HepG2 (cell line): ENCODE measurements around the gene SERTAD2. TPM values are rescaled to one million over a fixed set of nuclear protein-coding genes. Genes with fewer than 3 reads are reported as not detected.

ENCODE experiments used
- ATAC-seq: fragments of 200-7000 bp; cut with Tn5 transposase; 3 replicates; pipeline ENCODE4 v1.9.1; 2020; ENCODE audit warnings: mild to moderate bottlenecking, moderate library complexity
- BruUV-seq: library from RNA; stranded (reverse); fragments of 400-500 nt; replicated peaks from 2 replicates; lab custom pipeline; 2021; lab: Mats Ljungman, UMichigan
- CTCF ChIA-PET: fragments of 300-600 bp; formaldehyde crosslinking; extraction: SDS; loops from one replicate; lab custom pipeline; 2021; ENCODE audit warnings: low total read pairs, inconsistent platforms, low intra/inter-chr PET ratio; lab: Yijun Ruan, JAX
- POLR2A ChIA-PET: fragments of 350-600 bp; sonication (Branson Sonifier 250); formaldehyde crosslinking; loops from one replicate; lab custom pipeline; 2020; ENCODE audit warnings: antibody characterized with exemption, inconsistent platforms; lab: Yijun Ruan, JAX
- DNase-seq: peaks from one replicate; pipeline ENCODE4 v3.0.0-alpha.2; 2015; ENCODE audit warnings: low spot score
- FAIRE-seq: peaks from 3 replicates; lab custom pipeline; 2011; peaks lifted over from hg19 to GRCh38; lab: Jason Lieb, UNC
- H2AFZ ChIP-seq: one replicate; pipeline ENCODE4 v1.6.1; 2011; ENCODE audit warnings: low read length, inconsistent platforms
- H3K27ac ChIP-seq: fragments of 300-600 bp; 3 replicates; pipeline ENCODE4 v1.8.0; 2011; ENCODE audit warnings: mixed run types, mild to moderate bottlenecking, mixed read lengths, low read length, inconsistent platforms; ENCODE audit not compliant: insufficient read depth; ENCODE audit errors: extremely low read length
- H3K27me3 ChIP-seq, 2 experiments: fragments of 200-600 bp in 1 of 2; 2 replicates in 1 of 2; 3 replicates in 1 of 2; pipeline versions ENCODE4 v1.6.0 to v1.8.0; 2011; ENCODE audit warnings: low read length in 2 of 2, mild to moderate bottlenecking in 2 of 2, moderate library complexity in 2 of 2, inconsistent platforms in 1 of 2; ENCODE audit not compliant: insufficient read depth in 2 of 2, control insufficient read depth in 1 of 2
- H3K36me3 ChIP-seq, 2 experiments: fragments of 200-600 bp in 1 of 2; replicated peaks in 1 of 2; 2 replicates in 1 of 2; 3 replicates in 1 of 2; pipeline versions ENCODE4 v1.5.1 to v1.8.0; 2011; ENCODE audit warnings: low read length in 2 of 2, inconsistent platforms in 1 of 2; ENCODE audit not compliant: insufficient read depth in 2 of 2, control insufficient read depth in 1 of 2
- H3K4me1 ChIP-seq: 2 replicates; pipeline ENCODE4 v1.5.1; 2012; ENCODE audit warnings: low read length, inconsistent platforms; ENCODE audit not compliant: insufficient read depth
- H3K4me2 ChIP-seq: 2 replicates; pipeline ENCODE4 v1.6.0; 2011; ENCODE audit warnings: low read depth, low read length, inconsistent platforms
- H3K4me3 ChIP-seq, 3 experiments: fragments of 200-600 bp in 1 of 3; sonication (generic), shearing (Covaris generic) in 1 of 3; replicated peaks in 1 of 3; 2 replicates each; pipeline ENCODE4 v1.5.1; 2011 to 2016; ENCODE audit warnings: low read length in 3 of 3, inconsistent platforms in 2 of 3, low read depth in 2 of 3, mild to moderate bottlenecking in 2 of 3, control low read depth in 1 of 3, mixed read lengths in 1 of 3; ENCODE audit not compliant: insufficient read depth in 1 of 3
- H3K79me2 ChIP-seq: one replicate; pipeline ENCODE4 v1.6.1; 2011; ENCODE audit warnings: low read length, inconsistent platforms; ENCODE audit not compliant: insufficient read depth
- H3K9ac ChIP-seq: 2 replicates; pipeline ENCODE4 v1.6.0; 2011; ENCODE audit warnings: mild to moderate bottlenecking, low read depth, low read length, inconsistent platforms; ENCODE audit not compliant: insufficient read depth
- H3K9me3 ChIP-seq: 2 replicates; pipeline ENCODE4 v1.5.1; 2012; ENCODE audit warnings: mild to moderate bottlenecking, low read length
- H4K20me1 ChIP-seq: 2 replicates; pipeline ENCODE4 v1.6.0; 2011; ENCODE audit warnings: inconsistent platforms, mild to moderate bottlenecking, low read length, moderate library complexity; ENCODE audit not compliant: insufficient read depth
- DZIP1 ChIP-seq: sonication (generic); formaldehyde crosslinking; IDR thresholded peaks from 2 replicates; pipeline ENCODE4 v1.5.0; 2020; ENCODE audit warnings: mild to moderate bottlenecking, missing genetic modification reagents
- NR2C2 ChIP-seq: sonication (generic); formaldehyde crosslinking; IDR thresholded peaks from 2 replicates; pipeline ENCODE4 v1.4.0; 2020; ENCODE audit warnings: missing genetic modification reagents, mild to moderate bottlenecking, moderate library complexity, borderline replicate concordance
- PRDM15 ChIP-seq: sonication (generic); formaldehyde crosslinking; IDR thresholded peaks from 2 replicates; pipeline ENCODE4 v1.4.0; 2020; ENCODE audit warnings: missing genetic modification reagents
- REST ChIP-seq, 2 experiments: IDR thresholded peaks; 2 replicates each; pipeline ENCODE4 v1.6.1; 2011 to 2012; ENCODE audit warnings: low read length in 2 of 2, borderline replicate concordance in 1 of 2, low read depth in 1 of 2, mild to moderate bottlenecking in 1 of 2, moderate library complexity in 1 of 2
- ZNF225 ChIP-seq: sonication (generic); formaldehyde crosslinking; IDR thresholded peaks from 2 replicates; pipeline ENCODE4 v1.4.0; 2020; ENCODE audit warnings: mild to moderate bottlenecking, missing genetic modification reagents
- ZNF556 ChIP-seq: sonication (generic); formaldehyde crosslinking; IDR thresholded peaks from 2 replicates; pipeline ENCODE4 v1.4.0; 2020; ENCODE audit warnings: mild to moderate bottlenecking, missing genetic modification reagents, borderline replicate concordance
- WGBS: methylation state at CpG from one replicate; pipeline ENCODE4 v1.1.6; 2017; ENCODE audit warnings: low lambda C conversion rate; 5-methylcytosine and 5-hydroxymethylcytosine counted together
- in situ Hi-C: cut with HindIII; loops from 2 replicates; pipeline ENCODE4 v1.10.0; 2017; ENCODE audit warnings: low pct_unique_long_range_greater_than_20kb; ENCODE audit not compliant: extremely low pct_ligation_motif_present
- intact Hi-C: fragments of 100-400 bp; cut with micrococcal nuclease; formaldehyde crosslinking; loops from one replicate; pipeline ENCODE4 v1.10.0; 2022; ENCODE audit not compliant: unreplicated experiment
- polyA plus RNA-seq, 8 experiments: library from polyadenylated mRNA; depleted of rRNA in 3 of 8; stranded (reverse) in 7 of 8; unstranded in 1 of 8; fragments of >200 nt; fragmentation: Illumina TruSeq in 4 of 8; extraction: Trizol in 4 of 8; gene quantifications; 2 replicates each; pipeline versions ENCODE4 v1.2.1 to v1.2.3, GENCODE V29; 2011 to 2016; ENCODE audit warnings: low read depth in 4 of 8, missing spikeins in 1 of 8, mixed read lengths in 1 of 8; ENCODE audit not compliant: insufficient read depth in 1 of 8
- total RNA-seq, 5 experiments: library from RNA; depleted of rRNA; stranded (reverse); fragments of >200 nt; fragmentation: Illumina TruSeq; extraction: Trizol; gene quantifications; 2 replicates each; pipeline ENCODE4 v1.2.3, GENCODE V29; 2016; ENCODE audit warnings: low read depth in 1 of 5

The SERTAD2 gene
- total and polyA plus RNA-seq, 2 of the 13 experiments (the other 11 are each of a cell fraction or from before 2014, with no cell fraction given), result 6.7 to 22.6 TPM

- DNase-seq, result no peak
- Histone ChIP-seq H3K4me1 (peaks cover 28% of the 10 kb centered on the region), H3K27ac (no peak overlapping the region), H3K9me3 (no peaks in the 10 kb centered on the region), H3K79me2 (no peaks in the 10 kb centered on the region), H3K36me3 (peaks cover under 1 to 6% of the 10 kb centered on the region in 2 experiments; a peak in 2 of 5 replicates), H4K20me1 (peaks cover 7% of the 10 kb centered on the region; the same call in 1 of the 2 replicates), H3K4me3 (no peak overlapping the region), H3K27me3 (peaks cover 1 to 5% of the 10 kb centered on the region in 2 experiments; a peak in 2 of 5 replicates), H2AFZ (no peak overlapping the region), H3K4me2 (no peak overlapping the region), H3K9ac (no peak overlapping the region)
- no TSS peak for BruUV-seq
- no peak for ATAC-seq
- WGBS, result 52% methylated on average over 10 of the region's 10 CpGs
- ChIA-PET CTCF (no interaction called here), POLR2A (no interaction called here)
- in situ Hi-C loops, result no loop called here
- TF ChIP-seq NR2C2 (CRISPR knock-in tag) (no peak), PRDM15 (no peak), DZIP1 (CRISPR knock-in tag) (no peak), ZNF556 (CRISPR knock-in tag) (no peak), REST (IDR thresholded peaks at IDR 0.05; ENCODE audit: borderline replicate concordance in 1 of 2, low read depth in 1 of 2, low read length in 2 of 2) (no peak), ZNF225 (CRISPR knock-in tag) (0 out of 2 replicates have a peak, but pooled peaks have one; percentile 20)
- intact Hi-C loops, result no loop called here
- no peak for FAIRE-seq
Observed at GRCh38 chr2:64626146-64626809, 27.4 kb downstream of the SERTAD2 start.
